ENCODE data around the gene SPATA7.

Gene SPATA7

DNA sequence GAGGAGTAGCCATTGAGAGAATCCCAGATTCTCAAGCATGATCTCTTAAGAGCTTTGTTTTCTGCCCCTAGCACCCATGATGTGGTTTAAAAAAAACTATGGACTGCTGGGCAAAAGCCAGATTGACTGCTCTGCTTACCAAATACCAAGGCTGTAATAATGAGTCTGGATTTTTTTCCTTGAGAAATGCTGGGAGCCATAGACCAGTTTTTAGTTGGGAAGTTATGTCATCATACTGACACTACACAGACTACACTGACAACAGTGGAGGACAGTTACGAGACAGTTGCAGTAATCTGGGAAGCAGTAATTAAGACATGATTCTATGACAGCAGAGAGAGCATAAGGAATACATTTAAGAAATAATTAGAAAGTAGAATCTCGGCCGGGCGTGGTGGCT lies 35.8 kb downstream of the SPATA7 start:
- Histone ChIP-seq H3K4me3 (ENCODE audit: low read depth, low read length) (no peak overlapping the region), H3K27me3 (ENCODE audit: insufficient read depth, low read depth, severe bottlenecking) (no peaks in the 10 kb centered on the region), H3K27ac (no peak overlapping the region), H3K9me3 (ENCODE audit: severe bottlenecking) (peaks cover 5% of the 10 kb centered on the region), H3K36me3 (peaks cover 2% of the 10 kb centered on the region; the same call in 1 of the 2 replicates)
- TF ChIP-seq, protein P1, sequence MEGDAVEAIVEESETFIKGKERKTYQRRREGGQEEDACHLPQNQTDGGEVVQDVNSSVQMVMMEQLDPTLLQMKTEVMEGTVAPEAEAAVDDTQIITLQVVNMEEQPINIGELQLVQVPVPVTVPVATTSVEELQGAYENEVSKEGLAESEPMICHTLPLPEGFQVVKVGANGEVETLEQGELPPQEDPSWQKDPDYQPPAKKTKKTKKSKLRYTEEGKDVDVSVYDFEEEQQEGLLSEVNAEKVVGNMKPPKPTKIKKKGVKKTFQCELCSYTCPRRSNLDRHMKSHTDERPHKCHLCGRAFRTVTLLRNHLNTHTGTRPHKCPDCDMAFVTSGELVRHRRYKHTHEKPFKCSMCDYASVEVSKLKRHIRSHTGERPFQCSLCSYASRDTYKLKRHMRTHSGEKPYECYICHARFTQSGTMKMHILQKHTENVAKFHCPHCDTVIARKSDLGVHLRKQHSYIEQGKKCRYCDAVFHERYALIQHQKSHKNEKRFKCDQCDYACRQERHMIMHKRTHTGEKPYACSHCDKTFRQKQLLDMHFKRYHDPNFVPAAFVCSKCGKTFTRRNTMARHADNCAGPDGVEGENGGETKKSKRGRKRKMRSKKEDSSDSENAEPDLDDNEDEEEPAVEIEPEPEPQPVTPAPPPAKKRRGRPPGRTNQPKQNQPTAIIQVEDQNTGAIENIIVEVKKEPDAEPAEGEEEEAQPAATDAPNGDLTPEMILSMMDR (IDR thresholded peaks at IDR 0.05; ENCODE audit: low read depth, low read length), result no peak
- DNase-seq, result no peak

GRCh38 chr14:88422047-88422446 lies 36.6 kb downstream of the SPATA7 start:
- TF ChIP-seq, protein P1 (IDR thresholded peaks at IDR 0.05; ENCODE audit: low read depth, low read length), result no peak
- no peaks in the 10 kb centered on the region for H3K27me3 ChIP-seq (ENCODE audit: insufficient read depth, low read depth, severe bottlenecking)
- H3K9me3 ChIP-seq (ENCODE audit: severe bottlenecking), result peaks cover 5% of the 10 kb centered on the region
- H3K27ac ChIP-seq, result no peak overlapping the region
- no peak overlapping the region for H3K4me3 ChIP-seq (ENCODE audit: low read depth, low read length)
- H3K36me3 ChIP-seq, result peaks cover 2% of the 10 kb centered on the region; the same call in 1 of the 2 replicates
- no peak for DNase-seq

DNA sequence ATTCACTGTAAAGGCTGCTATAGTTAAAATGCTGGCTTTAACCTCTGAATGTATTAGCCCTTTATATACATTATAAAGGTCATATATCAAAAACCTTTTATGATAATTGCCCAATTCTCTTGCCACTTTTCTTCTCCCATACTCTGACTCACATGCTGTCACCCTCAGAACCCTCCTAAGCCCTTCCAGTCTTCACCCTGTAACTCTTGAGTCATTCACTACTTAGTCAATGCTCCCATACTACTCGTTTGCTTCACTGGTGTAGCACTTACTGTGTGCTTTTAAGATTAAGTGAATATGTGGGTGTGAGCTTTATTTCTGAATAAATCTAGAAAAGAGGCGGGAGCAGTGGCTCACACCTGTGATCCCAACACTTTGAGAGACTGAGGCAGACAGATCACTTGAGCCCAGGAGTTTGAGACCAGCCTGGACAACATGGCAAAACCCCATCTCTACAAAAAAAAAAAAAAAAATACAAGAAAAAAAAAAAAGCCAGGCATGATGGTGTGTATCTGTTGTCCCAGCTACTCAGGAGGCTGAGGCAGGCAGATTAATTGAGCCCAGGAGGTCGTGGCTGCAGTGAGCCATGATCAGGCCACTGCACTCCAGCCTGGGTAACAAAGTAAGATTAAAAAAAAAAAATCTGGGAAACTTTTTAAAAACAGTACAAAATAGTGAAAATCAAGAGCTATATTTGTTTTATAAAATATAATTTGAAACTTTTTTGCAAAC lies 37.6 kb downstream of the SPATA7 start:
- H3K27me3 ChIP-seq (ENCODE audit: insufficient read depth, low read depth, severe bottlenecking), result no peaks in the 10 kb centered on the region
- no peaks in the 10 kb centered on the region; the same call in 1 of the 2 replicates for H3K36me3 ChIP-seq
- TF ChIP-seq, protein P1 (IDR thresholded peaks at IDR 0.05; ENCODE audit: low read depth, low read length), result no peak
- H3K27ac ChIP-seq, result no peak overlapping the region
- no peak for DNase-seq
- H3K4me3 ChIP-seq (ENCODE audit: low read depth, low read length), result no peak overlapping the region
- peaks cover 5% of the 10 kb centered on the region for H3K9me3 ChIP-seq (ENCODE audit: severe bottlenecking)

- H3K4me3 ChIP-seq (ENCODE audit: low read depth, low read length), result no peak overlapping the region
- no peak overlapping the region for H3K27ac ChIP-seq
- TF ChIP-seq, protein P1 (IDR thresholded peaks at IDR 0.05; ENCODE audit: low read depth, low read length), result no peak
- H3K9me3 ChIP-seq (ENCODE audit: severe bottlenecking), result no peaks in the 10 kb centered on the region
- no peaks in the 10 kb centered on the region; the same call in 1 of the 2 replicates for H3K36me3 ChIP-seq
- no peak for DNase-seq
- no peaks in the 10 kb centered on the region for H3K27me3 ChIP-seq (ENCODE audit: insufficient read depth, low read depth, severe bottlenecking)
Observed at GRCh38 chr14:88424573-88424972, 39.1 kb downstream of the SPATA7 start.

DNA sequence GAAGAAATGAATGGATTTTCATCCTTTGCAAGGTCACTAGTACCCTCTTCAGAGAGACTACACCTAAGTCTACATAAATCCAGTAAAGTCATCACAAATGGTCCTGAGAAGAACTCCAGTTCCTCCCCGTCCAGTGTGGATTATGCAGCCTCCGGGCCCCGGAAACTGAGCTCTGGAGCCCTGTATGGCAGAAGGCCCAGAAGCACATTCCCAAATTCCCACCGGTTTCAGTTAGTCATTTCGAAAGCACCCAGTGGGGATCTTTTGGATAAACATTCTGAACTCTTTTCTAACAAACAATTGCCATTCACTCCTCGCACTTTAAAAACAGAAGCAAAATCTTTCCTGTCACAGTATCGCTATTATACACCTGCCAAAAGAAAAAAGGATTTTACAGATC lies 40.8 kb downstream of the SPATA7 start:
- DNase-seq, result no peak
- H3K27me3 ChIP-seq (ENCODE audit: insufficient read depth, low read depth, severe bottlenecking), result no peaks in the 10 kb centered on the region

More for the DNA sequence above, 40.8 kb downstream of the SPATA7 start:
- no peak overlapping the region for H3K4me3 ChIP-seq (ENCODE audit: low read depth, low read length)
- no peak overlapping the region for H3K27ac ChIP-seq
- no peaks in the 10 kb centered on the region; the same call in 1 of the 2 replicates for H3K36me3 ChIP-seq
- TF ChIP-seq, protein P1 (IDR thresholded peaks at IDR 0.05; ENCODE audit: low read depth, low read length), result no peak
- H3K9me3 ChIP-seq (ENCODE audit: severe bottlenecking), result no peaks in the 10 kb centered on the region
